Measurements from ENCODE around the gene TMEM115.
"Not testable (repeated sequence)": the region's sequence is repeated elsewhere in the genome, so short reads cannot be mapped to it uniquely, and the experiment has no call there.

The TMEM115 gene

GRCh38 chr3:50314342-50314741 is 45.0 kb downstream of the TMEM115 start:
- no peak for FAIRE-seq

- not testable (repeated sequence) for FAIRE-seq
Measured at GRCh38 chr3:50312041-50312440, 47.3 kb downstream of the TMEM115 start.
